NCI-H2196 treated with DMSO at 0.1 percent for 48 hours (cell line): ENCODE results near the gene MAG.
A peak's percentile ranks its signal among the peaks of the same experiment; 100 is the strongest.

Experiments
- DNase-seq: peaks from one replicate; lab custom pipeline; 2025; ENCODE audit not compliant: unreplicated experiment; lab: John Stamatoyannopoulos, UW

The MAG gene

DNA sequence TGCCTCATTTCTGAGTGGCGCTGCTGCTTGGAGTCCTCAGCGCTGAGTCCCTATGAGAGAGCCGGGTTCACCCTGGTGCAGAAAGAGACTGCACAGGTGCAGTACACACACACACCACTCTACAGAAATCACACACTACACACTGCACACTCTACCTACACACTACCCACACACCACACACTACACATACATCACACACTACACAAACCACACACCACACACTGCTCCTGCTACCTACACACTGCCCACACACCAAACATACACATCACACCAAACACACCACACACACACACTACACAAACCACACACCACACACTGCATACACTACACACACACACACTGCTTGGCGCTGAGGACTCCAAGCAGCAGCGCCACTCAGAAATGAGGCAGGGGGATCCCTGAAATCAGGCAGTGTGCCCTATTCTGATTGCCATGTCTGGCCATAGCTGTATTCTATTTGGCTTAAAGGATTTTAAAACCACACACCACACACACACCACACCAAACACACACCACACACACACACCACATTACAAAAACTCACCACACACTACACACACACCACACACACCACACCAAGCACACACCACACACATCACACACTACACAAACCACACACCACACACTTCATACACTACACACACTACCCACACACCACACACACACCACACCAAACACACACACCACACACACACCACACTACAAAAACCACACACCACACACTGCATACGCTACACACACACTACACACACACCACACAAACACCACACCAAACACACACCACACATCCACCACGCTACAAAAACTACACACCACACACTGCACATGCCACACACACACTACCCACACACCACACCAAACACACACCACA lies 4.9 kb downstream of the MAG start:
- DNase-seq, result no peak

DNA sequence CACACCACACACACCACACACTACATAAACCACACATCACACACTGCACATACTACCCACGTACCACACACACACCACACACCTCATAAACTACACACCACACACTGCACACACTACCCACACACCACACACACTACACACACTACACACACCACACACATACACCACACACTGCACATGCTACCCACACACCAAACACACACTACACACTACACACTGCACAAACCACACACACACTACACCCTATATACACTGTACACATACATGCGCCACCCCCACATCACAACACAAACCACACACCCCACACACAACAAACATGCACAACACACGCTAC lies 5.5 kb downstream of the MAG start:
- no peak for DNase-seq

DNA sequence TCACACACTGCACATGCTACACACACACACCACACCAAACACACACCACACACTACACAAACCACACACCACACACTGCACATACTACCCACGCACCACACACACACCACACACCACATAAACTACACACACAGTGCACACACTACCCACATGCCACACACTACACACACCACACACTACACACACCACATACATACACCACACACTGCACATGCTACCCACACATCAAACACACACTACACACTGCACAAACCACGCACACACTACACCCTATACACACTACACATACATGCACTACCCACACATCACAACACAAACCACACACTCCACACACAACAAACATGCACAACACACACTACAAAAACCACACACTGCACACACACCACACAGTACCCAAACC lies 6.0 kb downstream of the MAG start:
- DNase-seq, result no peak

DNA sequence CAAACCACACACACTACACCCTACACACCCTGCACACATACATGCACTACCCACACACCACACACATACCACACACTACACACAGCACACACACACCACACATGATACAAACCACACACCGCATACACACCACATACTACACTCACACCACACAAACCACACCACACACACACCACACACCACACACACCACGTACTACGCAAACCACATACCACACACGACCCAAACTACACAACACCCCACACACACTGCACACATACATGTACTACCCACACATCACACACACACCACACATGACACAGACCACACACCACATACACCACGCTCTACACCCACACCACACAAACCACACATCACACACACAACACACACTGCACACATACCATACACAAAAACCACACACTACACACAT lies 6.6 kb downstream of the MAG start:
- no peak for DNase-seq

DNA sequence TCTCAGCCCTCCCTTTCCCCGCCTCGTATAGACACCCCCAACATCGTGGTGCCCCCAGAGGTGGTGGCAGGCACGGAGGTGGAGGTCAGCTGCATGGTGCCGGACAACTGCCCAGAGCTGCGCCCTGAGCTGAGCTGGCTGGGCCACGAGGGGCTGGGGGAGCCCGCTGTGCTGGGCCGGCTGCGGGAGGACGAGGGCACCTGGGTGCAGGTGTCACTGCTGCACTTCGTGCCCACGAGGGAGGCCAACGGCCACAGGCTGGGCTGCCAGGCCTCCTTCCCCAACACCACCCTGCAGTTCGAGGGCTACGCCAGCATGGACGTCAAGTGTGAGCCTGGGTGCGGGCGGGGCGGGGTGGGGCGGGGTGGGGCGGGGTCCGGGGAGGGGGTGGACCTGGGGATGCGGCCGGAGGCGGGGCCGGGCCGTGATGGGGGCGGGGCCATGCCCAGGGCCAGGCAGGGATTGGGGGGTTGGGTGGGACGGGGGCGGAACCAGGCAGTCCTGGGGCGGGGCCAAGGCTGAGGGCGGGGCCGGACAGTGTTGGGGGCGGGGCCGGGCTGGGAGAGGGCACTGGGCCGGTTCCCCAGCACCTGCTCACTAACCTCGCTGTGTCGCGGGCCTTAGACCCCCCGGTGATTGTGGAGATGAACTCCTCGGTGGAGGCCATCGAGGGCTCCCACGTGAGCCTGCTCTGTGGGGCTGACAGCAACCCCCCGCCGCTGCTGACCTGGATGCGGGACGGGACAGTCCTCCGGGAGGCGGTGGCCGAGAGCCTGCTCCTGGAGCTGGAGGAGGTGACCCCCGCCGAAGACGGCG lies 7.8 kb downstream of the MAG start:
- peak; percentile 28 for DNase-seq

DNA sequence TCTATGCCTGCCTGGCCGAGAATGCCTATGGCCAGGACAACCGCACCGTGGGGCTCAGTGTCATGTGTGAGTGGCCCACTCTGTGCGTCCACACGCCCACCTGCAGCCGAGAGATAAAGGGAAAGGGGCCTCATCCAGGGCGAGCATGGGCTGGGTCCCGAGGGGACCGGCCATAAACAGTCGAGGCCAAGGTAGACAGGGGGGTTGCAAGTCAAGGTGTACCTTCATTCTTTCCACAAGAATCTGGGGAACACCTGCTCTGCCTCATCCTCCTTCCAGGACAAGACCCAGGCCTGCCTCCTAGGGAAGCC lies 8.3 kb downstream of the MAG start:
- DNase-seq, result no peak

DNA sequence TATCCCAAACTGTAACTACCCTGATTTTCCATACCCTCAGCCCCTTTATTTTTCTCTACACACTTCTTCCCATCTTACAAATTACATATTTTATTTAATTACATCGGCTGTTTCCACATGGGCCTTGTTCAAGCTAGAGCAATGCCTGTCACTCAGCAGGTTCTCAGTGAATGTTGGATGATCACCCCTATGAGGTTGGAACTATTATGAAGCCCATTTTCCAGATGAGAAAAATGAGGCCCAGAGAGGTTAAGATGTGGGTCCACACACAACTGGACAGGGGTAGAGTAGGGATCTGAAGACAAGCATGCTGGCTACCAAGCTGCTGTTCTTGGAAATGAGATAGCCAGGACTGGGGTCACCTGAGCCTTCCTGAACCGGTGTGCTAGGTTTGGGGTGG lies 10.0 kb downstream of the MAG start:
- no peak for DNase-seq

DNA sequence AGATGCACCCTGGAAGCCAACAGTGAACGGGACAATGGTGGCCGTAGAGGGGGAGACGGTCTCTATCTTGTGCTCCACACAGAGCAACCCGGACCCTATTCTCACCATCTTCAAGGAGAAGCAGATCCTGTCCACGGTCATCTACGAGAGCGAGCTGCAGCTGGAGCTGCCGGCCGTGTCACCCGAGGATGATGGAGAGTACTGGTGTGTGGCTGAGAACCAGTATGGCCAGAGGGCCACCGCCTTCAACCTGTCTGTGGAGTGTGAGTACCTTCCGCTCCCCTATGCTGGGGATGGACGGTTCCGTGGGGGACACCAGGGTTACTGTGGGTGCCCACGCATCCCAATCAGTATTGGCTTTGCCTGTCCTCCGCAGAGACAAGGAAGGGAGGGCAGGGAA lies 10.5 kb downstream of the MAG start:
- no peak for DNase-seq

DNA sequence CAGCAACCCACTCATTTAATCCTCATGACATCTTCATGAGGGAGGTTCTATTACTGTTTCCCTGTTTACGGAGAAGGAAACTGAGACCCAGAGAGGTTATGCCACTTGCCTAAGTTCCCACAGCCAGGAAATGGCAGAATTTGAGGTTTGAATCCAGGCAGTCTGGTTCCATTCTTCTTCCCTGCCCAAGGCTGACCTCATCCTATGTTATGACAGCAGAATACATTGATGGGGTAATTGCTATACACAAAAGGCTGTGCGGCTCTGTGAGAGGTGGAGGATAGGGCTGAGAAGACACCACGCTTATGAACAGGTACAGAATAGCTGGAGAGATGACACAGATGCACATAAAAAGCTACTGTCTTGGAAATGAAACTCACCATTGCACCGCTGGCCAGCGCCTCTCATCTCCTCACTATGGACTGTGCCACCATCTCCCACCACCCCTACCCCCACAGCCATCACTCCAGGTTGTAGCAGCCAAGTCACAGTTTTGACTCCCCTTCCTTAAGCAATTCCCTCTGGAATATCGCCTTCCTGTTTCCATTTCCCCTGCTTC lies 11.5 kb downstream of the MAG start:
- DNase-seq, result no peak

DNA sequence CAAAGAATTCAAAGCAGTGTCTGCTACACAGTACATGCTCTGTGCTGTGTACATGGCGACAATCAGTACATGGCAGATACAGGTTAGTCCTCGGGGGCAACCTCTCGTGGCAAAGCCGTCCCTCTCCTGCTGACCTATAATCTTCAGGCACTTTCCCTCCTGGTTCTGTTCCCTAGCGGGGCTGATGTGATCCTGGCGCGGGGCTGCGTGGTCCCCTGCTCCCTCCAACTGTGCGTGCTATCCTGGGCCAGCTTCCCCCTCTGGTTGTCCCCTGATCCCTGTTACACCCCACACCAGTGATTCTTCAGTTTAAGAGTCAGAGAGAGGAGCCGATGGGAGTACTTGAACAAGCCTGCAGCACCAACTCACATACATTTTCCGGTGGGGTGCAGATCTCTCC lies 12.1 kb downstream of the MAG start:
- no peak for DNase-seq

DNA sequence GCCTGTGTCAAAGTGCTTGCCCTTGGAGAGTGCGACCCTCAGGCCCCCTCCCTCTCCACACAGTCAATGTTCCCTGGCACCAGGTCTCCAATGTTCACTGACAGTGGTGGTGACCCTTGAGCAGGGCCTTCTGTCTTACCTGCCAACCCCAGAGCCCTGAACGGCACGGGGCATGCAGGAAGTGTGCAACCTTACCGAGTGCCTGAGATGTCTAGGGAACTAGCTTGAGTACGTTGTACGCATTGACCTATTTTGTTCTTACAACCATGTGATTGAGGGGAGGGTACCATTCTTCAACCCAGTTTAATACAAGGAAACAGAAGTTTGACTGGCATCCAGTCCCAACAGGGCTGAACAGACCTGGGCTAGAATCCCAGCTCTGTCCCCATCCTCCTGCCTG lies 13.2 kb downstream of the MAG start:
- DNase-seq, result no peak

DNA sequence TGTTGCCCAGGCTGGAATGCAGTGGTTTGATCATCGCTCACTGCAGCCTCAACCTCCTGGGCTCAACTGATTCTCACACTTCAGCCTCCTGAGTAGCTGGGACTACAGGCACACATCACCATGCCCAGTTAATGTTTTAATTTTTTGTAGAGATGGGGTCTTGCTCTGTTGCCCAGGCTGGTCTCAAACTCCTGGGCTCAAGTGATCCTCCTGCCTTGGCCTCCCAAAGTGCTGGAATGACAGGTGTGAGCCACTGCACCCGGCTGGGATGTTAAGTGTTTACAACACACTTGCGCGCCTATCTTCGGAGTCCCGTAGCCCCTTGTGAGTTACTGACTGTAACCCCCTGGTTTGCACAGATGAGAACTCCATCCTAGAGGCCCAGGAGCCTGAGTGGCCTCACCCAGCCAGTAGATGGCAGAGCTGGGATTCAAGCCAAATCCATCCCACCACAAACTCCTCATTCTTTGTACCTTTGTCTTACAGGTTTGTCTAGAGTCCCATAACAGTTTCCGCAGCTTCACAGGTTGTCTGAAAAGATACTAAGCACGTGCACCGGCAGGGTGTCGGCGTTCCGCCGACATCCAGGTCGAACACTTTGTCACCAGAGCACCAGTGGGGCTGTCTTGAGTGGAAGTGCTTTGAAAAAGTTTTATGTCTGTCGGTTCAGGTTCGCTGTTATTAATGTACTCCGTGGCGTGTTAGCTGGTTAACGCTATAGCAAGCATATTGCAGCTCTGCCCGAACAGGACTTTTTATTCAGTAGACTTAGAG lies 14.7 kb downstream of the MAG start:
- DNase-seq, result no peak

DNA sequence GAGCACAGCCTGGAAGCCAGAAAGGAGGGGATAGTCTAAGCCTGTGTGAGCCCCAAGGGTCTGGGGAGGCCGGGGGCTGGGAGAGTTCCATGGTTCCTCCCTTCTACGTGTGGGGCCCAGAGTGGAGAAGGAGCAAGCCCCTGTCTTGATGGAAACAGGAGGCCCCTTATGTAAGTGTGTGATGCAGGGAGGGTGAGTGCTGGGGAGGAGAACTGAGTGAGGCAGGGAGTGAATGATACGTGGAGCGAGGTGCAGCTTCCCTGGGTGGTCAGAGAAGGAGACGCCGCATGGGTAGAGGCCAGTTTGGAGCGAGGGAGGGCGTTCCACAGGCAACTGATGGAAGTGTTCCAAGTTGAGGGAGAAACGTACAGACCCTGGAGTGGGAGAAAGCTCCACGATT lies 16.0 kb downstream of the MAG start:
- no peak for DNase-seq

DNA sequence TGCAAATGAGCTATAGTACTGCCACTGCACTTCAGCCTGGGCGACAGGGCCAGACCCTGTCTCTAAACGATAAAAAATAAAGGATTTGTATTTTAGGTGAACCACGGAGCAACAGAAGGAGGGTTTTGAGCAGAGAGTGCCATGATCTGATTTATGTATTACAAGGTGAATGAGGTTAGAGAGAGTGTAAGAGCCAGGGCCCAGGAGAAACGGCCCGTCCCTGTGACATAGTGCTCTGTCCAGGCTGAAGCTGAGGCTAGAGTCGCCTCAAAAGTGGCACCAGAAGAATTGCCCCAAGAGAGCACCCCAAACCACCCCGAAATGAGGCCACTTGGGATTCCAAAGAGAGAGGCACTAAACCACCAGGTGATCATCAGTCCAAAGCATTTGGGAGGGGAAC lies 16.9 kb downstream of the MAG start:
- DNase-seq, result no peak

DNA sequence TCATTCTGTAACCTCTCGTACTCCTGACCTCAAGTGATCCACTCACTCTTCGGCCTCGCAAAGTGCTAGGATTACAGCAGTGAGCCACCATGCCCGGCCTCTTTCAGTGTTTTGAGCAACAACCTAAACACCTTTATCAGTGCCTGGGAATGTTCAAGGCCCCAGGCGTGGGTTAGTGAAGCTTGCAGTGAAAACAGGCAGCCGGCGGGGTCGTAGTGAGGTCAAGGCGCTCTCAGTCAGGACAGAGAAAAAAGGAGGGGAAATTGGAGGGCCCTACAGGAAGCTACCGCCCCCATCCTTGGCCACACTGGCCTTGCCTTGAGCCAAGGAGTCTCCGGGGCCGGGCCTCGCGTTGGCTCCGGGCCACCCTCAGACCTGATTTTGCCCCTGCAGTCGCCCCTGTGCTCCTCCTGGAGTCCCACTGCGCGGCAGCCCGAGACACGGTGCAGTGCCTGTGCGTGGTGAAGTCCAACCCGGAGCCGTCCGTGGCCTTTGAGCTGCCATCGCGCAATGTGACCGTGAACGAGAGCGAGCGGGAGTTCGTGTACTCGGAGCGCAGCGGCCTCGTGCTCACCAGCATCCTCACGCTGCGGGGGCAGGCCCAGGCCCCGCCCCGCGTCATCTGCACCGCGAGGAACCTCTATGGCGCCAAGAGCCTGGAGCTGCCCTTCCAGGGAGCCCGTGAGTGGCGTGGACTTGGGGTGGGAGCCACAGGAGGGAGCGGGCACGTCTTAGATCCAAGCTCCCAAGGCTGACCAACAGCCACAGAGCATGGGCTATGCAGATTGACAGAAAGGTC lies 17.7 kb downstream of the MAG start:
- DNase-seq, result no peak

DNA sequence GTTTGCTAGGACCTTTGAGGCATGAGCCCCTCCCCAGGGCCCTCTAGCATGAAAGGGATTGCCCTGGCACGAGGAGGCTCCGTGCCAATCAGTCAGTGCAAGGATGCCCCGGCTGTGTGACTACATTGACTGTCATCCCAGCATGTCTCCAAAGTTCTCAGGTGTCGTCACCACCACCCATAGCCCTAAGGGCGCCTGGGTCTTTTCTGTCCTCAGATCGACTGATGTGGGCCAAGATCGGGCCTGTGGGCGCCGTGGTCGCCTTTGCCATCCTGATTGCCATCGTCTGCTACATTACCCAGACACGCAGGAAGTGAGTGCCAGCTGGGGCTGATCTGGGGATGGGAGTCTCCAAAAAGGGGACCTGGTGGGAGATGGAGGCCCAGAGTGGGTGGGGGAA lies 18.4 kb downstream of the MAG start:
- no peak for DNase-seq

DNA sequence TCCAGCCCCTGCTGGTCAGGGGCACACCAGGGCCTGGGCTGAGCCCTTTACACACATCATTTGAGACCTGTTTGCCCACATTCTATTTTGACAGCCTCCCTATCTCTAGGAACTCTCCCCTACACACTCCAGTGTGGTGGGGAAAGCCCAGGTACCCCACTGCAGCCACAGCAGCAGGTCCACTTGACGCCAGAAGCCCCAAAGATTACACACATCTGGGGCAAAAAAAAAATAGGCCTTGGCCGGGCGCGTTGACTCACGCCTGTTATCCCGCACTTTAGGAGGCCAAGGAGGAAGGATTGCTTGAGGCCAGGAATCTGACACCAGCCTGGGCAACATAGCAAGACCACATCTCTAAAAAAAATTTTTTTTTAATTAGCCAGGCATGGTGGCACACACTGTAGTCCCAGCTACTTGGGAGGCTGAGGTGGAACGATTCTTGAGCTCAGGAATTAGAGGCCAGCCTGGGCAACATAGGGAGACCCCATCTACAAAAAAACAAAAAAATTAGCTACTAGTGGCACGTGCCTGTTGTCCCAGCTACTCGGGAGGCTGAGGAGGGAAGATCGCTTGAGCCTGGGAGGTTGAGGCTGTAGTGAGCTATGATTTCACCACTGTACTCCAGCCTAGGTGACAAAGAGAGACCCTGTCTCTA lies 19.0 kb downstream of the MAG start:
- no peak for DNase-seq

DNA sequence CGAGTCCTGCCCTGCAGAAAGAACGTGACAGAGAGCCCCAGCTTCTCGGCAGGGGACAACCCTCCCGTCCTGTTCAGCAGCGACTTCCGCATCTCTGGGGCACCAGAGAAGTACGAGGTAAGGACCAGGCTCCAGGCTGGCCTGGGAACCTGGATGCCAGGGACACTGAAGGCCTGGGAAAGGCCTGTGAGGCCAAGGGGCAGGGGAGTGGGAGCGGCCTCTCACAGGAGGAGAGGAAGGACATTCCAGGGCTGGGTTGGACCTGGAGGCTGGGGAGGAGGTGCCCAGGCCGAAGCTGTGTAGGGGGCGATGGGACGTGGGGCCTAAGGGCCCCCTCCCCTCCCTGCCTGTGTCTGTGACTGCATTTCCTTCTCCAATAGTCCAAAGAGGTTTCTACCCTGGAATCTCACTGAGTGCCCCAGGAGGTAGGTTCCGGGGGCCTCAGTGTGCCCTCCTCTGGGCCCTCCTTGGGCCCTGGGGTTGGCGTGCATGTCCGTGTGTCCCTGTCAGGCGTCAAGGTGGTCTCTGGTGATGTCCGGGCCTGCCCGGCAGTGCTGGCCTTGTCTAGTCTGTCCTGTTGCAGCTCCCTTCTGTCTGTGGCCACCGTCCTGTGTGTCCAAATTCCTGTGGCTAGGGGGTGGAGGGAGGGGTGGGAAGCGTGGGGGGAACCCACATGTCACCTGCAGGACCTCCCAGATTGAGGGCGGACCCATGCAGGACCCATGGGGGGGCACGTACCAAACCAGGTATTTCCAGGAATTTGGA lies 20.1 kb downstream of the MAG start:
- no peak for DNase-seq

DNA sequence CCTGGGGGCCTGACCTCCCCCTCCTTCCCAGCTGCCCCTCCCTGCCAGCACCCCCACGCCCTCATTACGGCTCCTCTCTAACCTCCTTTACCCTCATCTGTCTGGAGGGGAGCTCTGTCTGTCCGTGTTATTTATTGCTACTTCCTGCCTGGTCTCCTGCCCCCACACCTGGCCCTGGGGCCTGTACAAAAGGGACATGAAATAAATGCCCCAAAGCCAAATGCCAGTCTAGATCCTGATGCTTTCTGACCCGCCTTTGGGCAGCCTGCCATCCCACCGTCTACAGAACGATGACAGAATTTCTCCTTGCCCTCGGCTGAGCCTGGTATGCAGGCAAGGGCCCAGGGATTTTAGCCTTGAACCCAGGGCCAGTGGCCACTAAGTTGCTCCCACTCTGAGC lies 21.6 kb downstream of the MAG start:
- DNase-seq, result no peak

DNA sequence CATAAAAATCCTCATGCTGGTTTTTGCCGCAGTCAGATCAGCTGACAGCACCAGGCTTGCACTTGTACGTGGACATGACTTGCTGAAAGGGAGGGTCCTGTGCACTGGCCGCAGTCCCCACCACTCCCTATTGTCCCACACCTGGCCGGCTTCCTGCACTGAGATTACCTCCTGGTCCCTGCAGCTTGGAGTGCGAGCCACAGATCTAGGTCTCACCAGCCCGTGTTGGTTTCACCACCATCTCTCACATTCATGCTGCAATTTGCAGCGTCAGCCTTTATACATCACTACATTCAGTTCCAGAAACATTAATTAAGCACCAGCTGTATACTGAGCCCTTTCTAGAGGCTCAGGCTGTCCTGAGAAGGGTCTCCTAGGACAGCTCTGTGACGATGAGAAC lies 22.1 kb downstream of the MAG start:
- no peak for DNase-seq
